HG02610 (cell line): Measurements from ENCODE around the gene DET1.

Source experiments
- ATAC-seq: cut with Tn5 transposase; IDR thresholded peaks from one replicate; pipeline ENCODE4 v1.9.1; 2021; ENCODE audit warnings: mild to moderate bottlenecking, moderate library complexity; ENCODE audit not compliant: unreplicated experiment

Gene DET1

GRCh38 chr15:88467935-88468528, 78.4 kb downstream of the DET1 start:
- ATAC-seq: no peak

GRCh38 chr15:88467073-88467934, 79.2 kb downstream of the DET1 start, which contains the start of the genes MRPL46 and MRPS11:
Gene MRPL46 (minus strand): TSS chr15:88467388. CDS start chr15:88467377, 11 bp downstream.
Gene MRPS11 (plus strand): TSS chr15:88467708. CDS start chr15:88467718, 10 bp downstream.
- ATAC-seq: peak; percentile 82

GRCh38 chr15:88465633-88466224, 80.8 kb downstream of the DET1 start:
- ATAC-seq: no peak

- no peak for ATAC-seq
These were observed 82.5 kb downstream of the DET1 start for GRCh38 chr15:88463870-88464532.
